Measurements from ENCODE around the gene YTHDF1. TPM values are rescaled to one million over a fixed set of nuclear protein-coding genes. Genes with fewer than 3 reads are reported as not detected.

Gene YTHDF1
- total RNA-seq, 1 donor, result 30.7 TPM

DNA sequence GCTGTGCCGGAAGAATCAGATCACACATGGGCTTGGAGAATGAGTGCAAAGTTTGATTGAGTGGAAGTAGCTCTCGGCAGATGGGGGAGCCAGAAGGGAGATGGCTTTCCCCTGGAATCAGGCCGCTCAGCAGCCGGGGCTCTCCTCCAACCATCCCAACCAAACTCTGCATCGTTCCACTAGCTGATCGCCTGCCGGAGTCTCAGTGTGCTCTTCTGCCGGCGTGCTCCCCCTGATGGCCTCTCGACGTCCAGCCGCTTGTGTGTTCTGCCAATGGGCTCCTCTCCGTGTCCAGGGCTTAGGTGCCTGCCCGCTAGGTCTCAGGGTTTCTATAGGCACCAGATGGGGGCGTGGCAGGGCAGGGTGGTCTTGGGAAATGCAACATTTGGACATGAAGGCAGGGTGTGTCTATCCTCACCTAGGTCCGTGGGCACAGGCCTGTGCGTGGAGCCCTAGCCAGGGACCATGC lies 14.9 kb upstream of the YTHDF1 start:
- peak; percentile 79 for DNase-seq (ENCODE audit: low read depth)
- no peak overlapping the region for H3K4me3 ChIP-seq (ENCODE audit: low read depth, low read length)
- TF ChIP-seq, protein P1, sequence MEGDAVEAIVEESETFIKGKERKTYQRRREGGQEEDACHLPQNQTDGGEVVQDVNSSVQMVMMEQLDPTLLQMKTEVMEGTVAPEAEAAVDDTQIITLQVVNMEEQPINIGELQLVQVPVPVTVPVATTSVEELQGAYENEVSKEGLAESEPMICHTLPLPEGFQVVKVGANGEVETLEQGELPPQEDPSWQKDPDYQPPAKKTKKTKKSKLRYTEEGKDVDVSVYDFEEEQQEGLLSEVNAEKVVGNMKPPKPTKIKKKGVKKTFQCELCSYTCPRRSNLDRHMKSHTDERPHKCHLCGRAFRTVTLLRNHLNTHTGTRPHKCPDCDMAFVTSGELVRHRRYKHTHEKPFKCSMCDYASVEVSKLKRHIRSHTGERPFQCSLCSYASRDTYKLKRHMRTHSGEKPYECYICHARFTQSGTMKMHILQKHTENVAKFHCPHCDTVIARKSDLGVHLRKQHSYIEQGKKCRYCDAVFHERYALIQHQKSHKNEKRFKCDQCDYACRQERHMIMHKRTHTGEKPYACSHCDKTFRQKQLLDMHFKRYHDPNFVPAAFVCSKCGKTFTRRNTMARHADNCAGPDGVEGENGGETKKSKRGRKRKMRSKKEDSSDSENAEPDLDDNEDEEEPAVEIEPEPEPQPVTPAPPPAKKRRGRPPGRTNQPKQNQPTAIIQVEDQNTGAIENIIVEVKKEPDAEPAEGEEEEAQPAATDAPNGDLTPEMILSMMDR (IDR thresholded peaks at IDR 0.05; ENCODE audit: insufficient read depth, low read depth, low read length), result peak; percentile 80

- H3K4me3 ChIP-seq (ENCODE audit: low read depth, low read length), result no peak overlapping the region
- DNase-seq (ENCODE audit: low read depth), result no peak
- TF ChIP-seq, protein P1 (IDR thresholded peaks at IDR 0.05; ENCODE audit: insufficient read depth, low read depth, low read length), result no peak
Observed at GRCh38 chr20:63228806-63229205, 12.9 kb upstream of the YTHDF1 start.

DNA sequence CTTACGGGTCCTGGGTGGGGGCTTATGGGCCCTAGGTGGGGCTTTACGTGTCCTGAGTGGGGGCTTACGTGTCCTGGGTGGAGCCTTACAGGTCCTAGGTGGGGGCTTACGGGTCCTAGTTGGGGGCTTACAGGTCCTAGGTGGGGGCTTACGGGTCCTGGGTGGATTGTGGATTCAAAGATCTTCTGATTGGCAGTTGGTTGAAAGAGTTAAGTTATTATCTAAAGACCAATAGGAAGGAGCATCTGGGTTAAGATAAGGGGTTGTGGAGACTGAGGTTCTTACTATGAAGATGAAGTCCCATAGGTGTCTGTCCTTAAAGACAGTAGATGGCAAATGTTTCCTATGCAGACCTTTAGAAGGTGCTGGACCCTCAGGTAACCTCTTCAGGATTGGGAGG lies 11.3 kb upstream of the YTHDF1 start:
- DNase-seq (ENCODE audit: low read depth), result no peak
- TF ChIP-seq, protein P1 (IDR thresholded peaks at IDR 0.05; ENCODE audit: insufficient read depth, low read depth, low read length), result no peak
- no peak overlapping the region for H3K4me3 ChIP-seq (ENCODE audit: low read depth, low read length)

GRCh38 chr20:63226042-63226943 lies 10.4 kb upstream of the YTHDF1 start:
- TF ChIP-seq, protein P1 (IDR thresholded peaks at IDR 0.05; ENCODE audit: insufficient read depth, low read depth, low read length), result no peak
- DNase-seq (ENCODE audit: low read depth), result no peak
- H3K4me3 ChIP-seq (ENCODE audit: low read depth, low read length), result no peak overlapping the region

DNA sequence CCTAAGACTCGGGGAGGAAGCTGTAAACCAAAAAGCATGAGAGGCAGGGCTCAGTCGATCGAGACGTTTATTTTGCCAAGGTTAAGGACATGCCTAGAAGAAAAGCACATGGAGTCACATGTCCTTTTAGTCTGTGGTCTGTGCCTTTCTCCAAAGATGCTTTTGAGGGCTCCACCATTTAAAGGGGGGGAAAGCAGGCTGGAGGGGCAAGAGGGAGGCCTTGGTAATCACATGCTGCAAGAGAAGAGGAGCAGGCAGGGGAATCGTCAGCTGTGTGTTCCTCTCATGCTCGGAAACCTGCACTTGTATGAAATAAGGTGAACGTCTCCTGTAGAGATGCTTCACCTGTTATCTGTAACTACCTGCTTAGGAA lies 9.1 kb upstream of the YTHDF1 start:
- DNase-seq (ENCODE audit: low read depth), result no peak
- TF ChIP-seq, protein P1 (IDR thresholded peaks at IDR 0.05; ENCODE audit: insufficient read depth, low read depth, low read length), result no peak
- H3K4me3 ChIP-seq (ENCODE audit: low read depth, low read length), result no peak overlapping the region

DNA sequence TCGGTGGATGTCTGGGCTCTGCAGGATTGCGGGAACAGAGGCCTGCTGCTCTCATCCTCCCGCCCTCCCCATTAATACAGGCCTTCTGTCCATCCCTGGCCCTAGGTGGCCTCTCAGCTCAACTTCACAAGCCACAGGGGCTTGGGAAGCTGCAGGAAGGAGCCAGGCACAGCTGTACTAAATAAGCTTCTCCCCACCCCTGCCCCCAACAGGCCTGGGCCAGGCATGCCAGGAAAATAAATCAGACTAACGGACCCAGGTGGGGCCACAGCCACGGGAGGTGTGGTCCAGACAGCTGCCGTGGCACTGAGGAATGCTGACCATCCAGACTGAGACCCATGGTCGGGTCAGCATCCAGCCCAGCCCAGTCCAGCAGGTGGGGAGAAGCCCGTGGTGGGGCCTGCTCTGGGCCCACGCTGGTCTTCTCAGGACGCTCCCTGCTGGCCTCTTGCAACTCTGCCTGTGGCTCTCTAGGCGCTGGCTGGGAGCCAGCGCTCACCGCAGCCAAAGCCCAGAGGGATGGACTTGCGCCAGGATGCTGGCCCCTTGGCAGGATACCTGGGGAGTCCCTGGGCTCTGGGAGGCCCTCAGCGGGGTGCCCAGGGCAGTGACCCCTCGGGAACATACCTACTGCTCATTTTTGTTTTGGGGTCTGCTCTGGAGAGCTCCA lies 8.6 kb upstream of the YTHDF1 start:
- H3K4me3 ChIP-seq (ENCODE audit: low read depth, low read length), result no peak overlapping the region
- peak; percentile 69 for DNase-seq (ENCODE audit: low read depth)
- TF ChIP-seq, protein P1 (IDR thresholded peaks at IDR 0.05; ENCODE audit: insufficient read depth, low read depth, low read length), result peak; percentile 24

Measured in fibroblast of villous mesenchyme (primary cell).